Measurements from ENCODE around the gene ATXN7L1. TPM values are rescaled to one million over a fixed set of nuclear protein-coding genes. Genes with fewer than 3 reads are reported as not detected.

ATXN7L1 gene
- total and polyA plus RNA-seq, 8 donors = 2.3 to 9.3 (median 5.0) TPM

GRCh38 chr7:105664816-105665525 lies 211.4 kb downstream of the ATXN7L1 start:
- no peak overlapping the region for H3K27ac ChIP-seq
- ATAC-seq = peak in 3 of 4 donors; percentile 52 to 78 (median 57)
- H3K9me3 ChIP-seq = no peaks in the 10 kb centered on the region
- H3K4me3 ChIP-seq = no peak overlapping the region
- FAIRE-seq = no peak
- no peaks in the 10 kb centered on the region for H3K4me1 ChIP-seq
- 80 to 82% methylated on average over 8 of the region's 8 CpGs for WGBS, 2 donors
- DNase-seq = peak in 2 of 6 donors; percentile 30 to 67
- no peaks in the 10 kb centered on the region for H3K27me3 ChIP-seq
- no peaks in the 10 kb centered on the region for H3K36me3 ChIP-seq
- intact Hi-C loops (cut with DNase I) = no loop called here
- no peak for TF ChIP-seq CTCF (IDR thresholded peaks at IDR 0.05)

- H3K4me1 ChIP-seq = no peaks in the 10 kb centered on the region
- ATAC-seq = no peak
- no peak overlapping the region for H3K4me3 ChIP-seq
- H3K27ac ChIP-seq = no peak overlapping the region
- DNase-seq = no peak
- WGBS, 2 donors = 85 to 87% methylated on average over 7 of the region's 7 CpGs
- TF ChIP-seq CTCF (IDR thresholded peaks at IDR 0.05) = no peak
- intact Hi-C loops (cut with DNase I) = no loop called here
- no peaks in the 10 kb centered on the region for H3K9me3 ChIP-seq
- H3K27me3 ChIP-seq = no peaks in the 10 kb centered on the region
- no peaks in the 10 kb centered on the region for H3K36me3 ChIP-seq
- FAIRE-seq = no peak
These were observed 213.4 kb downstream of the ATXN7L1 start for GRCh38 chr7:105662998-105663397.

GRCh38 chr7:105661625-105662024 lies 214.8 kb downstream of the ATXN7L1 start:
- Histone ChIP-seq H3K27me3 (no peaks in the 10 kb centered on the region), H3K27ac (no peak overlapping the region), H3K9me3 (no peaks in the 10 kb centered on the region), H3K4me1 (no peaks in the 10 kb centered on the region), H3K36me3 (no peaks in the 10 kb centered on the region), H3K4me3 (no peak overlapping the region)
- intact Hi-C loops (cut with DNase I) = no loop called here
- FAIRE-seq (no peak), DNase-seq (no peak), ATAC-seq (no peak)
- TF ChIP-seq CTCF (IDR thresholded peaks at IDR 0.05) = no peak
- WGBS, 2 donors = 86 to 88% methylated on average over 6 of the region's 6 CpGs

- Histone ChIP-seq H3K9me3 (no peaks in the 10 kb centered on the region), H3K4me1 (peaks cover 0 to 30% (median 0%) of the 10 kb centered on the region in 3 donors), H3K27me3 (no peaks in the 10 kb centered on the region), H3K36me3 (no peaks in the 10 kb centered on the region), H3K4me3 (no peak overlapping the region), H3K27ac (no peak overlapping the region)
- FAIRE-seq (no peak), ATAC-seq (peak in 2 of 4 donors; percentile 14 to 35), DNase-seq (peak in 2 of 6 donors; percentile 35 to 48)
- intact Hi-C loops (cut with DNase I) = loop anchor here in 1 of 3 donors (10.0 kb wide), 2 partner anchors 88 to 348 kb away; no protein-coding TSS in a partner anchor
- WGBS, 2 donors = 69 to 70% methylated on average over 7 of the region's 7 CpGs
- TF ChIP-seq CTCF (IDR thresholded peaks at IDR 0.05) = peak; percentile 30 to 71 (median 44)
These were observed 219.4 kb downstream of the ATXN7L1 start for GRCh38 chr7:105656922-105657521.
